HepG2 (cell line): Measurements from ENCODE around the gene KANK4. TPM values are rescaled to one million over a fixed set of nuclear protein-coding genes. Genes with fewer than 3 reads are reported as not detected.
A peak's percentile ranks its signal among the peaks of the same experiment; 100 is the strongest.

ENCODE experiments used
- ATAC-seq: fragments of 200-7000 bp; cut with Tn5 transposase; 3 replicates; pipeline ENCODE4 v1.9.1; 2020; ENCODE audit warnings: mild to moderate bottlenecking, moderate library complexity
- BruUV-seq: library from RNA; stranded (reverse); fragments of 400-500 nt; replicated peaks from 2 replicates; lab custom pipeline; 2021; lab: Mats Ljungman, UMichigan
- CTCF ChIA-PET: fragments of 300-600 bp; formaldehyde crosslinking; extraction: SDS; loops from one replicate; lab custom pipeline; 2021; ENCODE audit warnings: low total read pairs, inconsistent platforms, low intra/inter-chr PET ratio; lab: Yijun Ruan, JAX
- POLR2A ChIA-PET: fragments of 350-600 bp; sonication (Branson Sonifier 250); formaldehyde crosslinking; loops from one replicate; lab custom pipeline; 2020; ENCODE audit warnings: antibody characterized with exemption, inconsistent platforms; lab: Yijun Ruan, JAX
- DNase-seq: peaks from one replicate; pipeline ENCODE4 v3.0.0-alpha.2; 2015; ENCODE audit warnings: low spot score
- FAIRE-seq: peaks from 3 replicates; lab custom pipeline; 2011; peaks lifted over from hg19 to GRCh38; lab: Jason Lieb, UNC
- H2AFZ ChIP-seq: one replicate; pipeline ENCODE4 v1.6.1; 2011; ENCODE audit warnings: low read length, inconsistent platforms
- H3K27ac ChIP-seq: fragments of 300-600 bp; 3 replicates; pipeline ENCODE4 v1.8.0; 2011; ENCODE audit warnings: mixed run types, mild to moderate bottlenecking, mixed read lengths, low read length, inconsistent platforms; ENCODE audit not compliant: insufficient read depth; ENCODE audit errors: extremely low read length
- H3K27me3 ChIP-seq, 2 experiments: fragments of 200-600 bp in 1 of 2; 2 replicates in 1 of 2; 3 replicates in 1 of 2; pipeline versions ENCODE4 v1.6.0 to v1.8.0; 2011; ENCODE audit warnings: low read length in 2 of 2, mild to moderate bottlenecking in 2 of 2, moderate library complexity in 2 of 2, inconsistent platforms in 1 of 2; ENCODE audit not compliant: insufficient read depth in 2 of 2, control insufficient read depth in 1 of 2
- H3K36me3 ChIP-seq, 2 experiments: fragments of 200-600 bp in 1 of 2; replicated peaks in 1 of 2; 2 replicates in 1 of 2; 3 replicates in 1 of 2; pipeline versions ENCODE4 v1.5.1 to v1.8.0; 2011; ENCODE audit warnings: low read length in 2 of 2, inconsistent platforms in 1 of 2; ENCODE audit not compliant: insufficient read depth in 2 of 2, control insufficient read depth in 1 of 2
- H3K4me1 ChIP-seq: 2 replicates; pipeline ENCODE4 v1.5.1; 2012; ENCODE audit warnings: low read length, inconsistent platforms; ENCODE audit not compliant: insufficient read depth
- H3K4me2 ChIP-seq: 2 replicates; pipeline ENCODE4 v1.6.0; 2011; ENCODE audit warnings: low read depth, low read length, inconsistent platforms
- H3K4me3 ChIP-seq, 3 experiments: fragments of 200-600 bp in 1 of 3; sonication (generic), shearing (Covaris generic) in 1 of 3; replicated peaks in 1 of 3; 2 replicates each; pipeline ENCODE4 v1.5.1; 2011 to 2016; ENCODE audit warnings: low read length in 3 of 3, inconsistent platforms in 2 of 3, low read depth in 2 of 3, mild to moderate bottlenecking in 2 of 3, control low read depth in 1 of 3, mixed read lengths in 1 of 3; ENCODE audit not compliant: insufficient read depth in 1 of 3
- H3K79me2 ChIP-seq: one replicate; pipeline ENCODE4 v1.6.1; 2011; ENCODE audit warnings: low read length, inconsistent platforms; ENCODE audit not compliant: insufficient read depth
- H3K9ac ChIP-seq: 2 replicates; pipeline ENCODE4 v1.6.0; 2011; ENCODE audit warnings: mild to moderate bottlenecking, low read depth, low read length, inconsistent platforms; ENCODE audit not compliant: insufficient read depth
- H3K9me3 ChIP-seq: 2 replicates; pipeline ENCODE4 v1.5.1; 2012; ENCODE audit warnings: mild to moderate bottlenecking, low read length
- H4K20me1 ChIP-seq: 2 replicates; pipeline ENCODE4 v1.6.0; 2011; ENCODE audit warnings: inconsistent platforms, mild to moderate bottlenecking, low read length, moderate library complexity; ENCODE audit not compliant: insufficient read depth
- ERF ChIP-seq: IDR thresholded peaks from 2 replicates; pipeline ENCODE4 v1.6.1; 2018; ENCODE audit warnings: missing biosample characterization, missing genetic modification reagents
- KAT8 ChIP-seq: IDR thresholded peaks from 2 replicates; pipeline ENCODE4 v1.6.1; 2016; ENCODE audit warnings: missing genetic modification reagents, missing compliant biosample characterization
- REL ChIP-seq: sonication (generic); formaldehyde crosslinking; conservative IDR thresholded peaks from 2 replicates; pipeline ENCODE4 v1.8.0; 2022; ENCODE audit warnings: mild to moderate bottlenecking, missing genetic modification reagents, moderate library complexity
- RORA ChIP-seq: sonication (generic); formaldehyde crosslinking; IDR thresholded peaks from 2 replicates; pipeline ENCODE4 v1.5.0; 2020; ENCODE audit warnings: mild to moderate bottlenecking, missing genetic modification reagents, moderate library complexity
- ZBTB7A ChIP-seq: sonication (generic); formaldehyde crosslinking; IDR thresholded peaks from 2 replicates; pipeline ENCODE4 v1.8.0; 2022; ENCODE audit warnings: mild to moderate bottlenecking, missing genetic modification reagents
- ZNF317 ChIP-seq: sonication (generic); formaldehyde crosslinking; IDR thresholded peaks from 2 replicates; pipeline ENCODE4 v1.5.0; 2020; ENCODE audit warnings: mild to moderate bottlenecking, missing genetic modification reagents
- ZNF335 ChIP-seq: sonication (generic); formaldehyde crosslinking; IDR thresholded peaks from 2 replicates; pipeline ENCODE4 v1.4.0; 2020; ENCODE audit warnings: missing genetic modification reagents
- ZNF660 ChIP-seq: sonication (generic); formaldehyde crosslinking; IDR thresholded peaks from 2 replicates; pipeline ENCODE4 v1.5.1; 2020; ENCODE audit warnings: mild to moderate bottlenecking, low read depth, missing genetic modification reagents, borderline replicate concordance
- ZSCAN25 ChIP-seq: sonication (generic); formaldehyde crosslinking; IDR thresholded peaks from 2 replicates; pipeline ENCODE4 v1.8.0; 2022; ENCODE audit warnings: mild to moderate bottlenecking, missing genetic modification reagents
- ZSCAN30 ChIP-seq: sonication (generic); formaldehyde crosslinking; IDR thresholded peaks from 2 replicates; pipeline ENCODE4 v1.5.0; 2020; ENCODE audit warnings: mild to moderate bottlenecking, missing genetic modification reagents
- WGBS: methylation state at CpG from one replicate; pipeline ENCODE4 v1.1.6; 2017; ENCODE audit warnings: low lambda C conversion rate; 5-methylcytosine and 5-hydroxymethylcytosine counted together
- in situ Hi-C: cut with HindIII; loops from 2 replicates; pipeline ENCODE4 v1.10.0; 2017; ENCODE audit warnings: low pct_unique_long_range_greater_than_20kb; ENCODE audit not compliant: extremely low pct_ligation_motif_present
- intact Hi-C: fragments of 100-400 bp; cut with micrococcal nuclease; formaldehyde crosslinking; loops from one replicate; pipeline ENCODE4 v1.10.0; 2022; ENCODE audit not compliant: unreplicated experiment
- polyA plus RNA-seq, 8 experiments: library from polyadenylated mRNA; depleted of rRNA in 3 of 8; stranded (reverse) in 7 of 8; unstranded in 1 of 8; fragments of >200 nt; fragmentation: Illumina TruSeq in 4 of 8; extraction: Trizol in 4 of 8; gene quantifications; 2 replicates each; pipeline versions ENCODE4 v1.2.1 to v1.2.3, GENCODE V29; 2011 to 2016; ENCODE audit warnings: low read depth in 4 of 8, missing spikeins in 1 of 8, mixed read lengths in 1 of 8; ENCODE audit not compliant: insufficient read depth in 1 of 8
- total RNA-seq, 5 experiments: library from RNA; depleted of rRNA; stranded (reverse); fragments of >200 nt; fragmentation: Illumina TruSeq; extraction: Trizol; gene quantifications; 2 replicates each; pipeline ENCODE4 v1.2.3, GENCODE V29; 2016; ENCODE audit warnings: low read depth in 1 of 5
- TF ChIP-seq, protein P1 (sequence below): sonication (generic); formaldehyde crosslinking; IDR thresholded peaks from 2 replicates; pipeline ENCODE4 v1.8.0; 2022; ENCODE audit warnings: missing genetic modification reagents, mild to moderate bottlenecking, inconsistent platforms, borderline replicate concordance

KANK4 gene
- total and polyA plus RNA-seq, 2 of the 13 experiments (the other 11 are each of a cell fraction or from before 2014, with no cell fraction given): 16.1 to 25.7 TPM

GRCh38 chr1:62208970-62209369, 110.3 kb downstream of the KANK4 start:
- intact Hi-C loops: no loop called here
- no peak for ATAC-seq
- no TSS peak for BruUV-seq
- Histone ChIP-seq H3K4me2 (no peak overlapping the region), H3K36me3 (no peaks in the 10 kb centered on the region), H3K9ac (no peak overlapping the region), H3K4me1 (no peaks in the 10 kb centered on the region), H3K27ac (no peak overlapping the region), H3K27me3 (no peaks in the 10 kb centered on the region; a peak in 1 of 5 replicates), H4K20me1 (no peaks in the 10 kb centered on the region), H2AFZ (no peak overlapping the region), H3K4me3 (no peak overlapping the region), H3K79me2 (no peaks in the 10 kb centered on the region), H3K9me3 (peaks cover 16% of the 10 kb centered on the region; the same call in 1 of the 2 replicates)
- TF ChIP-seq ZNF660 (CRISPR knock-in tag) (no peak), ZSCAN25 (CRISPR knock-in tag) (no peak), ZNF335 (no peak)
- ChIA-PET POLR2A (no interaction called here), CTCF (no interaction called here)
- FAIRE-seq: no peak
- no peak for DNase-seq
- in situ Hi-C loops: no loop called here
- 0% methylated on average over 1 of the region's 1 CpG for WGBS

- TF ChIP-seq ERF (CRISPR knock-in tag) (no peak), KAT8 (no peak), ZNF317 (CRISPR knock-in tag) (no peak), RORA (CRISPR knock-in tag) (no peak), ZBTB7A (CRISPR knock-in tag) (no peak), REL (no peak), ZSCAN30 (CRISPR knock-in tag) (no peak)
- TF ChIP-seq, protein P1, sequence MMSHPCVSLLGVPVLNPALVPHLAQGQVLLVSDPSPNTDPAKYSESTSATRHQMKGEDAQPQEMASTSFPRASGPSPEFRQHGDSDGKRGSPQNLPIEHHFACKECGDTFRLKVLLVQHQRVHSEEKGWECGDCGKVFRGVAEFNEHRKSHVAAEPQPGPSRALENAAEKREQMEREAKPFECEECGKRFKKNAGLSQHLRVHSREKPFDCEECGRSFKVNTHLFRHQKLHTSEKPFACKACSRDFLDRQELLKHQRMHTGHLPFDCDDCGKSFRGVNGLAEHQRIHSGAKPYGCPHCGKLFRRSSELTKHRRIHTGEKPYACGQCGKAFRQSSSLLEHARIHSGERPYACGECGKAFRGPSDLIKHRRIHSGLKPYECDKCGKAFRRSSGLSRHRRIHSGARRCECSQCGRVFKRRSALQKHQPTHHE (CRISPR knock-in tag): no peak
- TF ChIP-seq, all 625 proteins: peak for 0
- POLR2A ChIA-PET: no interaction called here
- DNase-seq: no peak
These were observed 111.1 kb downstream of the KANK4 start for GRCh38 chr1:62208087-62208486.

More at GRCh38 chr1:62208087-62208486, 111.1 kb downstream of the KANK4 start:
- Histone ChIP-seq H3K4me1 (no peaks in the 10 kb centered on the region), H3K36me3 (no peaks in the 10 kb centered on the region), H3K9me3 (peaks cover 16% of the 10 kb centered on the region; the same call in 1 of the 2 replicates), H2AFZ (no peak overlapping the region), H3K27ac (no peak overlapping the region), H3K79me2 (no peaks in the 10 kb centered on the region), H3K9ac (no peak overlapping the region), H3K27me3 (no peaks in the 10 kb centered on the region; a peak in 1 of 5 replicates), H4K20me1 (no peaks in the 10 kb centered on the region), H3K4me2 (0 out of 2 replicates have a peak overlapping the region, but pooled peaks have one; percentile 23), H3K4me3 (no peak overlapping the region)
- in situ Hi-C loops: no loop called here
- no peak for FAIRE-seq
- BruUV-seq: no TSS peak
- intact Hi-C loops: no loop called here
- no peak for ATAC-seq
- CTCF ChIA-PET: no interaction called here
- WGBS: 12% methylated on average over 2 of the region's 5 CpGs
